Measurements from ENCODE around the gene NPB. TPM values are rescaled to one million over a fixed set of nuclear protein-coding genes. Genes with fewer than 3 reads are reported as not detected.

The NPB gene
- total and polyA plus RNA-seq, 12 donors, result 0.07 to 2.5 (median 0.35) TPM; not detected in 4

DNA sequence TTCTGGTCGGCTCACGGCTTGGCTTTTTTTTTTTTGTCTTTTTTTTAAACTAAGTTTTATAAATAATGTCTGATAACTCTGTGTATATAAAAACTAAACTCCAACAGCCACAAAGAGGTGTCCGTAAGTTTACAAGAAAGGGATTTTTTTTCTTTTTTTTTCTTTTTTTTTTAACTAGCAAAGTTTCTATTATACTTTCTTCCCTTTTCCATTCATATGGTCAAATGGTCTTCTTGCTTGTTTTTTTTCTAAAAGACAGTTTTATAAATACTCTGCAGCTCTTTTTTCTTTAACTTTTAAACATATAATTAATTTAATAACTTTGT lies 19.5 kb downstream of the NPB start:
- WGBS, 4 donors, result 78 to 86% (median 80%) methylated on average over 3 of the region's 3 CpGs
- intact Hi-C loops (cut with DNase I), result no loop called here
- Histone ChIP-seq H3K4me1 (replicated peaks in 1 of 2) (peaks cover 46 to 62% of the 10 kb centered on the region in 2 donors), H3K36me3 (replicated peaks in 1 of 2) (peaks cover 0 to 17% of the 10 kb centered on the region in 2 donors), H3K9me3 (replicated peaks in 1 of 3) (no peaks in the 10 kb centered on the region), H3K27me3 (no peaks in the 10 kb centered on the region), H3K27ac (no peak overlapping the region), H3K4me3 (no peak overlapping the region)
- no peak for DNase-seq
- TF ChIP-seq, protein P1, sequence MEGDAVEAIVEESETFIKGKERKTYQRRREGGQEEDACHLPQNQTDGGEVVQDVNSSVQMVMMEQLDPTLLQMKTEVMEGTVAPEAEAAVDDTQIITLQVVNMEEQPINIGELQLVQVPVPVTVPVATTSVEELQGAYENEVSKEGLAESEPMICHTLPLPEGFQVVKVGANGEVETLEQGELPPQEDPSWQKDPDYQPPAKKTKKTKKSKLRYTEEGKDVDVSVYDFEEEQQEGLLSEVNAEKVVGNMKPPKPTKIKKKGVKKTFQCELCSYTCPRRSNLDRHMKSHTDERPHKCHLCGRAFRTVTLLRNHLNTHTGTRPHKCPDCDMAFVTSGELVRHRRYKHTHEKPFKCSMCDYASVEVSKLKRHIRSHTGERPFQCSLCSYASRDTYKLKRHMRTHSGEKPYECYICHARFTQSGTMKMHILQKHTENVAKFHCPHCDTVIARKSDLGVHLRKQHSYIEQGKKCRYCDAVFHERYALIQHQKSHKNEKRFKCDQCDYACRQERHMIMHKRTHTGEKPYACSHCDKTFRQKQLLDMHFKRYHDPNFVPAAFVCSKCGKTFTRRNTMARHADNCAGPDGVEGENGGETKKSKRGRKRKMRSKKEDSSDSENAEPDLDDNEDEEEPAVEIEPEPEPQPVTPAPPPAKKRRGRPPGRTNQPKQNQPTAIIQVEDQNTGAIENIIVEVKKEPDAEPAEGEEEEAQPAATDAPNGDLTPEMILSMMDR (IDR thresholded peaks at IDR 0.05), result no peak
- TF ChIP-seq POLR2A (IDR thresholded peaks at IDR 0.05), result no peak

DNA sequence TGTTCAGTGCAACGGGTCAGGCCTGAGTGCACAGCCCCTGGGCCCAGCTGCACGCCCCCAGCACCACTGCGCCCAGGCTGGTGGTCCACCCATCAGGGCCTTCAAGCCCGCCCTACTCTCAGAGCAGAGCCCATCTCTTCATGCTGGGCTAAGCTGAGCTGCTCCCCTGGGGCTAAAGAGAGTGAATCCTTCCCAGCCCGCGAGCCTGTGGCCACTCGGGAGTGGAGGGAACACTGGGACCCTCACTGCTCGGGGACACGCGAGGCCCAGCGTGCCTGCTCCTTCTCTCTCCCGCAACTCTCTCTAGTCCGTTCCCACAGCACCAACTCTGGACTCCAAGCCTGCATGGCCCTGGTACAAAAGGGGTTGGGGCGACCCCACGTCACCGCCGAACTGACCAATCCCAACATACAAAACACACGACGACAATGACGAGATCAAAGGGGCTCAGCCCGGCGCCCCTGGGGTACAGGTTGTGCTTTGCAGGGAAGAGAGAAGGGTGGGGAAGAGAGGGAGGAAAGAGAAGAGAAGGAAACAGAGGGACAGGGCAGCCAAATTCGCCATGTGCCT lies 20.0 kb downstream of the NPB start:
- intact Hi-C loops (cut with DNase I), result no loop called here
- peaks cover 0 to 17% of the 10 kb centered on the region in 2 donors for H3K36me3 ChIP-seq (replicated peaks in 1 of 2)
- no peak overlapping the region for H3K4me3 ChIP-seq
- H3K27ac ChIP-seq, result no peak overlapping the region
- TF ChIP-seq POLR2A (IDR thresholded peaks at IDR 0.05), result no peak
- TF ChIP-seq, protein P1 (IDR thresholded peaks at IDR 0.05), result no peak
- H3K27me3 ChIP-seq, result no peaks in the 10 kb centered on the region
- H3K4me1 ChIP-seq (replicated peaks in 1 of 2), result peaks cover 40 to 56% of the 10 kb centered on the region in 2 donors
- DNase-seq, result no peak
- no peaks in the 10 kb centered on the region for H3K9me3 ChIP-seq (replicated peaks in 1 of 3)
- 91 to 96% (median 94%) methylated on average over 19 to 23 of the region's 23 CpGs for WGBS, 4 donors

DNA sequence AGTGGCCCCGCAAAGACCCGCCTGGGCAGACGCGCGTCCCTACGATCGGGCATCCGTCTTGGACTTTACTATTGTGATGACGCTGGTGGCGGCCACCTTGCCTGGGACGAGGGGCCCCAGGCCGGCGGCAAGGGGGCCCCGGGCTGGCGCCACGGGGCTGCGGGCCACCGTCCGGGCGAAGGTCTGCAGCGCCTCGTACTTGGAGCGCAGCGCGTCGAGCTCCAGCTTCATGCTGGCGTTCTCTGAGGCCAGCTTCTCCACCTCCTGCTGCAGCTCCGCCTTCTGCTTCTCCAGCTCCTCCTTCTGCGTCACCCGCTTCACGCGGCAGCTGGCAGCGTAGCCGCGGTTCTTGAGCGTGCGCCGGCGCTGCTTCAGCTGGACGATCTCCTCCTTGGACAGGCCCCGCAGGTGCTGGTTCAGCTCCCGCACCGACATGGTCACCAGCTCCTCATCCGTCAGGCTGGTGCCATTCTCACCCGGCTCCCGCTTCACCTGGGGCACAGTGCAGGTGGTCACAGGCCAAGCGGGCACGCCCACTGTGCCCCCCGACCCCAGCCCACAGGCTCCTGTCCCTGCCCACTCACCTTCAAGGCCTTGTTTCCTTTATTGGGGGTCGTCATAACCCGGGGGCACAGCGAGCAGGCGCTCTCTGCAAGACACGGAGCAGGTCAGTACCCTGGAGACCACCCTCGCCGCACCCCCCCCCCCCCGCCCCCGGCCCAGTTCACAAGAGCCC lies 20.7 kb downstream of the NPB start:
- Histone ChIP-seq H3K9me3 (replicated peaks in 1 of 3) (no peaks in the 10 kb centered on the region), H3K36me3 (replicated peaks in 1 of 2) (peaks cover 0 to 17% of the 10 kb centered on the region in 2 donors), H3K4me3 (peak overlapping the region in 1 of 4 donors; percentile 38), H3K27ac (peak overlapping the region in 4 of 5 donors; percentile 62 to 85 (median 72)), H3K4me1 (replicated peaks in 1 of 2) (peaks cover 36 to 51% of the 10 kb centered on the region in 2 donors), H3K27me3 (no peaks in the 10 kb centered on the region)
- no peak for TF ChIP-seq POLR2A (IDR thresholded peaks at IDR 0.05)
- TF ChIP-seq, protein P1 (IDR thresholded peaks at IDR 0.05), result no peak
- no peak for DNase-seq
- intact Hi-C loops (cut with DNase I), result no loop called here
- WGBS, 4 donors, result 81 to 95% (median 88%) methylated on average over 20 to 58 of the region's 58 CpGs

DNA sequence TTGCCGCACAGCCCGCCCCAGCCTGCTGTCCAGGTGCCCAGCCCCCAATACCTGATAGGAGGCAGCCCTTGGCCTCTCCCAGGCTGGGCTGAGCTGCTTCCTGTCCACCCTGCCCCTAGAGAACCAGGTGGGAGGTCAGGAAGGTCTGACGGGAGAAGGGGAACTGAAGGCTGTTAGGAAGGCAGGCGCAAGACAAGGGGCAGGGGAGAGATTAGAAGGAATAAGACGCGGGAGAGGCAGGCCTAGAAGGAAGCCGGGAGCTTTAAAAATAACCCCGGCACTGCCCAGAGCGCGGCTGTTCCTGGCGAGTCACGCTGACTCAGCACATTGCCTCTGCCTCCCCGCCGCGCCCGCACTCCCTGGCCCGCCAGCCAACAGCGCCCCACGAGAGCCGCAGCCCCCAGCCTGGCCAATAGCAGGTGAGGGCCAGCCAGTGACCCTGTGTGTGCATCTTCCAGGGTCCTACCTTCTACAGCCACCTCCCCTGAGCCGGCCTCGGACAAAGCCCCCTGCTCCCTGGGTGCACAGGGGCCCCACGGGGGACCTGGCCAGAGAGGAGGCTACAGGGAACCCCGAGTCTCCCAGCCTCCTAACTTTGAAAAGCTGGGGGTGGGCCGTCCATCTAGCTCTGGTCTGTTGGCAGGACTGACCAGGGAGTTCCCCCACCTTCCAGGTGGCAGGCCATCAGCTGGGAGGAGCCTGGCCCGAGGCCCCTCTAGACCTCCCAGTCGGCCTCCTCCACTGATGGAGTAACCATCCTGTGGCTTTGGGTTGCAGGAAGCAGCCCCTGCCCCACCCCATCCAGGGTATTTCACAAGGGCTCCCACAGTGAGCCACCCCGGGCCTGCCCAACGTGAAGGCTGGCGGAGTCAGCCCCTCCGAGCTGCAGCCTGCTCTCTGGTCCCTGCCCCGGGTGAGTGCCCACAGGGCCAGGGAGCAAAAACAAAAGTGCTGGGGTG lies 21.5 kb downstream of the NPB start:
- H3K27me3 ChIP-seq, result no peaks in the 10 kb centered on the region
- intact Hi-C loops (cut with DNase I), result no loop called here
- peak overlapping the region in 4 of 5 donors; percentile 62 to 85 (median 72) for H3K27ac ChIP-seq
- H3K36me3 ChIP-seq (replicated peaks in 1 of 2), result peaks cover 0 to 17% of the 10 kb centered on the region in 2 donors
- H3K4me1 ChIP-seq (replicated peaks in 1 of 2), result peaks cover 39 to 53% of the 10 kb centered on the region in 2 donors
- no peaks in the 10 kb centered on the region for H3K9me3 ChIP-seq (replicated peaks in 1 of 3)
- peak overlapping the region in 2 of 4 donors; percentile 5 to 38 for H3K4me3 ChIP-seq
- peak in 1 of 2 donors; percentile 57 for TF ChIP-seq POLR2A (IDR thresholded peaks at IDR 0.05)
- TF ChIP-seq, protein P1 (IDR thresholded peaks at IDR 0.05), result no peak
- DNase-seq, result peak; percentile 77 to 91 (median 83)
- 11 to 22% (median 21%) methylated on average over 16 to 32 of the region's 32 CpGs for WGBS, 4 donors

Data from adrenal gland (tissue), 12 donors.